HepG2 (cell line): ENCODE results near the gene SRCAP. TPM values are rescaled to one million over a fixed set of nuclear protein-coding genes. Genes with fewer than 3 reads are reported as not detected.

Experiments
- ARID5B ChIP-seq: IDR thresholded peaks from 2 replicates; pipeline ENCODE4 v1.4.0; 2020; ENCODE audit warnings: mild to moderate bottlenecking, missing genetic modification reagents
- CREBL2 ChIP-seq: sonication (generic); formaldehyde crosslinking; IDR thresholded peaks from 2 replicates; pipeline ENCODE4 v1.8.1; 2023; ENCODE audit warnings: missing genetic modification reagents, mild to moderate bottlenecking, borderline replicate concordance
- DNMT3B ChIP-seq: conservative IDR thresholded peaks from 2 replicates; pipeline ENCODE4 v1.6.1; 2016; ENCODE audit warnings: missing biosample characterization, control low read depth
- E2F5 ChIP-seq: sonication (generic); formaldehyde crosslinking; conservative IDR thresholded peaks from 2 replicates; pipeline ENCODE4 v1.4.0; 2020; ENCODE audit warnings: missing genetic modification reagents
- HMGXB4 ChIP-seq, 2 experiments: sonication (generic) in 1 of 2; formaldehyde crosslinking in 1 of 2; IDR thresholded peaks; 2 replicates each; pipeline versions ENCODE4 v1.4.0 to v1.6.1; 2018 to 2020; ENCODE audit warnings: missing genetic modification reagents in 2 of 2, borderline replicate concordance in 1 of 2, low read depth in 1 of 2, mild to moderate bottlenecking in 1 of 2, missing biosample characterization in 1 of 2
- NR2C2 ChIP-seq: sonication (generic); formaldehyde crosslinking; IDR thresholded peaks from 2 replicates; pipeline ENCODE4 v1.4.0; 2020; ENCODE audit warnings: missing genetic modification reagents, mild to moderate bottlenecking, moderate library complexity, borderline replicate concordance
- PRDM4 ChIP-seq: sonication (generic); formaldehyde crosslinking; IDR thresholded peaks from 2 replicates; pipeline ENCODE4 v1.9.0; 2021; ENCODE audit warnings: missing genetic modification reagents, borderline replicate concordance
- PRPF4 ChIP-seq: fragments of 200-400 bp; formaldehyde crosslinking; IDR thresholded peaks from 2 replicates; pipeline ENCODE4 v1.6.1; 2016; ENCODE audit warnings: low read length, low read depth; ENCODE audit not compliant: poor library complexity, severe bottlenecking
- RARA ChIP-seq: IDR thresholded peaks from 2 replicates; pipeline ENCODE4 v1.6.1; 2016; ENCODE audit warnings: missing genetic modification reagents, missing compliant biosample characterization
- UBTF ChIP-seq: sonication (generic); formaldehyde crosslinking; IDR thresholded peaks from 2 replicates; pipeline ENCODE4 v1.4.0; 2020; ENCODE audit warnings: mild to moderate bottlenecking, missing genetic modification reagents
- ZNF230 ChIP-seq: sonication (generic); formaldehyde crosslinking; IDR thresholded peaks from 2 replicates; pipeline ENCODE4 v1.4.0; 2020; ENCODE audit warnings: mild to moderate bottlenecking, missing genetic modification reagents
- ZNF577 ChIP-seq: sonication (generic); formaldehyde crosslinking; IDR thresholded peaks from 2 replicates; pipeline ENCODE4 v1.4.0; 2020; ENCODE audit warnings: mild to moderate bottlenecking, low read depth, missing genetic modification reagents, borderline replicate concordance
- ZNF709 ChIP-seq: sonication (generic); formaldehyde crosslinking; IDR thresholded peaks from 2 replicates; pipeline ENCODE4 v1.5.0; 2020; ENCODE audit warnings: mild to moderate bottlenecking, missing genetic modification reagents
- ZSCAN21 ChIP-seq: sonication (generic); formaldehyde crosslinking; IDR thresholded peaks from 2 replicates; pipeline ENCODE4 v1.8.0; 2022; ENCODE audit warnings: mild to moderate bottlenecking, missing genetic modification reagents, moderate library complexity, borderline replicate concordance
- polyA plus RNA-seq, 8 experiments: library from polyadenylated mRNA; depleted of rRNA in 3 of 8; stranded (reverse) in 7 of 8; unstranded in 1 of 8; fragments of >200 nt; fragmentation: Illumina TruSeq in 4 of 8; extraction: Trizol in 4 of 8; gene quantifications; 2 replicates each; pipeline versions ENCODE4 v1.2.1 to v1.2.3, GENCODE V29; 2011 to 2016; ENCODE audit warnings: low read depth in 4 of 8, missing spikeins in 1 of 8, mixed read lengths in 1 of 8; ENCODE audit not compliant: insufficient read depth in 1 of 8
- total RNA-seq, 5 experiments: library from RNA; depleted of rRNA; stranded (reverse); fragments of >200 nt; fragmentation: Illumina TruSeq; extraction: Trizol; gene quantifications; 2 replicates each; pipeline ENCODE4 v1.2.3, GENCODE V29; 2016; ENCODE audit warnings: low read depth in 1 of 5

The SRCAP gene
- total and polyA plus RNA-seq, 2 of the 13 experiments (the other 11 are each of a cell fraction or from before 2014, with no cell fraction given): 4.9 to 9.0 TPM

- TF ChIP-seq ARID5B (CRISPR knock-in tag) (peak; percentile 58), DNMT3B (CRISPR knock-in tag) (no peak), E2F5 (peak; percentile 25; the same call in 1 of the 2 replicates), PRDM4 (no peak), PRPF4 (no peak), UBTF (CRISPR knock-in tag) (peak; percentile 62), NR2C2 (CRISPR knock-in tag) (peak; percentile 59), ZSCAN21 (CRISPR knock-in tag) (no peak; the same call in 1 of the 2 replicates), ZNF577 (no peak), CREBL2 (CRISPR knock-in tag) (no peak), ZNF709 (CRISPR knock-in tag) (peak; percentile 49; the same call in 1 of the 2 replicates), RARA (CRISPR knock-in tag) (peak; percentile 8; the same call in 1 of the 2 replicates), HMGXB4 (CRISPR knock-in tag; IDR thresholded peaks at IDR 0.05; ENCODE audit: borderline replicate concordance in 1 of 2, low read depth in 1 of 2) (no peak; a peak in 2 of 4 replicates), ZNF230 (CRISPR knock-in tag) (peak; percentile 21; the same call in 1 of the 2 replicates)
Observed at GRCh38 chr16:30761928-30762902, 63.2 kb downstream of the SRCAP start, which contains the start of the genes CFAP119 and RNF40 (continued).
